Right renal cortex interstitium (tissue), 3 donors: ENCODE results near the gene NDUFV1. TPM values are rescaled to one million over a fixed set of nuclear protein-coding genes. Genes with fewer than 3 reads are reported as not detected.
"Not testable (repeated sequence)": the region's sequence is repeated elsewhere in the genome, so short reads cannot be mapped to it uniquely, and the experiment has no call there.

Experiments used
- DNase-seq, 3 donors: peaks; one replicate each; pipeline ENCODE4 v3.0.0-alpha.2; 2013; ENCODE audit warnings: low read depth in 3 of 3, low spot score in 2 of 3
- polyA plus RNA-seq, 3 donors: library from polyadenylated mRNA; unstranded; fragments of 120-200 nt; gene quantifications; one replicate each; pipeline ENCODE4 v1.2.1, GENCODE V29; 2013; ENCODE audit not compliant: insufficient read length in 3 of 3

NDUFV1 gene
- polyA plus RNA-seq, 3 donors: 149 to 153 (median 149) TPM

DNA sequence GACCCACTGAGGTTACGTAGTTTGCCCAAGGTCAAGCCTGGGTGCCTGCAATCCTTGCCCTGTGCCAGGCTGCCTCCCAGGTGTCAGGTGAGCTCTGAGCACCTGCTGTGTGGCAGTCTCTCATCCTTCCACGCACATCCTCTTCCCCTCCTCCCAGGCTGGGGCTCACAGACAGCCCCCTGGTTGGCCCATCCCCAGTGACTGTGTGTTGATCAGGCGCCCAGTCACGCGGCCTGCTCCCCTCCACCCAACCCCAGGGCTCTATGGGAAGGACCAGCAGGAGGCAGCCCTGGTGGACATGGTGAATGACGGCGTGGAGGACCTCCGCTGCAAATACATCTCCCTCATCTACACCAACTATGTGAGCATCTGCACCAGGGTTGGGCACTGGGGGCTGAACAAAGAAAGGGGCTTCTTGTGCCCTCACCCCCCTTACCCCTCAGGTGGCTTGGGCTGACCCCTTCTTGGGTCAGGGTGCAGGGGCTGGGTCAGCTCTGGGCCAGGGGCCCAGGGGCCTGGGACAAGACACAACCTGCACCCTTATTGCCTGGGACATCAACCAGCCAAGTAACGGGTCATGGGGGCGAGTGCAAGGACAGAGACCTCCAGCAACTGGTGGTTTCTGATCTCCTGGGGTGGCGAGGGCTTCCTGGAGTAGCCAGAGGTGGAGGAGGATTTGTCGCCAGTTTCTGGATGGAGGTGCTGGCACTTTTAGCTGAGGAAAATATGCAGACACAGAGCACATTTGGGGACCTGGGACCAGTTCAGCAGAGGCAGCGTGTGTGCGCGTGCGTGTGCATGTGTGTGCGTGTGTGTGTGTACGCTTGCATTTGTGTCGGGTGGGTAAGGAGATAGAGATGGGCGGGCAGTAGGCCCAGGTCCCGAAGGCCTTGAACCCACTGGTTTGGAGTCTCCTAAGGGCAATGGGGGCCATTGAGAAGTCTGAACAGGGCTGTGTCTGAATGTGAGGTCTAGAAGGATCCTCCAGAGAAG is 21.6 kb upstream of the NDUFV1 start:
- no peak for DNase-seq

DNA sequence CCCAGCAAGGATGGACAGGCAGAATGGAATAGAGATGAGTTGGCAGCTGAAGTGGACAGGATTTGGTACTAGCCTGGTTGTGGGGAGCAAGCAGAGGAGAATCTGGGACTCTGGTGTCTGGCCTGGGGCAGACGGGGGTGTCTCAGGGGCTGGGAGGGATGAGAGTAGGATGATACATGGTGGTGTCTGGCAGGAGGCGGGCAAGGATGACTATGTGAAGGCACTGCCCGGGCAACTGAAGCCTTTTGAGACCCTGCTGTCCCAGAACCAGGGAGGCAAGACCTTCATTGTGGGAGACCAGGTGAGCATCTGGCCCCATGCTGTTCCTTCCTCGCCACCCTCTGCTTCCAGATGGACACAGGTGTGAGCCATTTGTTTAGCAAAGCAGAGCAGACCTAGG is 20.8 kb upstream of the NDUFV1 start:
- no peak for DNase-seq

DNA sequence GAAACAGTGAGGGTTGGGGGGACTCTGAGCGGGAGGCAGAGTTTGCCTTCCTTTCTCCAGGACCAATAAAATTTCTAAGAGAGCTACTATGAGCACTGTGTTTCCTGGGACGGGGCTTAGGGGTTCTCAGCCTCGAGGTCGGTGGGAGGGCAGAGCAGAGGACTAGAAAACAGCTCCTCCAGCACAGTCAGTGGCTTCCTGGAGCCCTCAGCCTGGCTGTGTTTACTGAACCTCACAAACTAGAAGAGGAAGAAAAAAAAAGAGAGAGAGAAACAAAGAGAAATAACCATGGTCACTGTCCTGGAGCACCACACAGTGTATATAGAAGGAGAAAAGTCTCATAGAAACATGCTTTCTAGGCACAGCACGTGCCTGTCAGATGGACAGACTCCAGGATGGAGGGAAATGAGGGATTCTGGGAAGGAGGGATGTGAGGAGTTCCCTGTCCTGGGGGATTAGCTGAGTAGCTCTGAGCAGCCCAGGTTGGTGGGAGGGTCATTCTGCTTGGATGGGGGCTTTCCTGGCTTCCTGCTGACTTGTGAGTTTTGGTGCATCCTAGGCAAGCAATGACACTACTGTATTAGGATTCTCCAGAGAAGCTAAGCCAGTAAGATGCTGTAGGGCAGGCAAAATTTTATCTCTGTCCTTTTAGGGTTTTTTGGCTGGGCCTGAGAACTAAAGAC is 20.0 kb upstream of the NDUFV1 start:
- no peak for DNase-seq

DNA sequence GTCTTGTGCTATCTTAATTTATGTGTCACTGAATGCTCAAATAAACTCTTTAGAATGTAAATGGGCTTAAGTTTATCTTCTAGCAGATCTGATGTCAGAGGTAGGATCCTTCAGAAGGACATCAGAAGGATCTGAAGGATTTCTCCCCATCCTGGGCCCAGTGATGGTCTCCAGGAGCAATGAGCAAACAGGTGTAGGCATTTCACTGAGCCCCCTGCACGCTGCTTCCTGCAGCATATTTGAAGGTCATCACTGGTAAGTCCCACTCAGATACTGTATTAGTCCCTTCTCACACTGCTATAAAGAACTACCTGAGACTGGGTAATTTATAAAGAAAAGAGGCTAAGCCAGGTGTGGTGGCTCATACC is 18.6 kb upstream of the NDUFV1 start:
- DNase-seq: no peak

DNA sequence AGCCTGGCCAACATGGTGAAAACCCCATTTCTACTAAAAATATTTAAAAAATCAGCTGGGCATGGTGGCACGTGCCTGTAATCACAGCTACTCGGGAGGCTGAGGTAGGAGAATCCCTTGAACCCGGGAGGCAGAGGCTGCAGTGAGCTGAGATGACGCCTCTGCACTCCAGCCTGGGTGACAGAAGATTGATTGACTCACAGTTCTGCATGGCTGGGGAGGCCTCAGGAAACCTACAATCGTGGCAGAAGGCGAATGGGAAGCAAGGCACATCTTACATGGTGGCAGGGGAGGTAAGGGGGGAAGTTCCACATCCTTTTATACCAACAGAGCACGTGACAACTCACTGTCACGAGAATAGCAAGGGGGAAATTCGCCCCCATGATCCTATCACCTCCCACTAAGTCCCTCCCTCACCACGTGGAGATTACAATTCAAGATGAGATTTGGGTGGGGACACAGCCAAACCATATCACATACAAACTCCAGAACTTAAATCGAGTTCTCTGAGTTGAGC is 17.8 kb upstream of the NDUFV1 start:
- not testable (repeated sequence) for DNase-seq

DNA sequence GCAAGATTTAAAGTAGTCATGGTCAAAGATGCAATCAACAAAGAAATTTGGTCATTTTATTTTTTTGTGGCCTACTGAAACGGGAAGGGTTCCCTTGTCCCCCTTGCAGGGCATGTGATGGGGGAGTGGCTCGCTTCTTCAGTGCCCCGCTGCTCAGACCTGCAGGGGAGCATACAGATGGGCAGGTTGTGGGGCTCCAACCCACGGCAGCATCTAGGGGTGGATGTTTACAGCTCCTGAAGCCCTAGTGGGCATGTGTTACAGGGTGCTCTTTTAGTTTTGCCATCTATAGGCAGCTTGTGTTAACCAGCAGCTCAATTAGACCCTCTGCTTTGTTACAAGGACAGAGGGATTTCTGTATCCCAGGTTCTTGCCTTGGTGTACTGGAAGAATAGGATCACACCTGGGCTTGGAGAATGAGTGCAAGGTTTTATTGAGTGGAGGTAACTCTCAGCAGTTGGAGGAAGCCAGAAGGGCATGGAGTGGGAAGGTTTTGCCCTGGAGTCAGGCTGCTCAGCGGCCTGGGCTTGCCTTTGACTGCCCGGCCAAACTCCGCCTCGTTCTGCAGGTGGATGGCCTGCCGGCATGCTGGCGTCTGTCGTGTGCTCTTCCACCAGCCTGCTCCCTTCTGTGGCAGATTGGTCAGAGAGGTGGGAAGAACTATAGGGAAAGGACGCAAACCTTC is 13.7 kb upstream of the NDUFV1 start:
- no peak for DNase-seq

DNA sequence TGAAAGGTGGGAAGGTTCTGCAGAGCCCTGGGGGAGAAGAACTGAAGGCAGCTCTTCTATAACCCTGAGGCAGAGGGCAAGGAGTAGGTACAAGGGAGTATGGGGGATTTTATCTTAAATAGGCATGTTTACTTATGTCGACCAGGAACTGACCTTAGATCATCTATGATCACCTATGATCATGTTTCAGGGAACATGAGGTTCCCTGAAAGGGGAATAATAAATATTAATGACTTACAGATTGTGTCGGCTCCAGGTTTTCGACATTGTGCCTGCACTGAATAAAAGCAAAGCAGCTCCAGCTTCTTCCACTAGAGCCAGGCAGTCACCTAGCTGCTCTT is 13.2 kb upstream of the NDUFV1 start:
- no peak for DNase-seq

DNA sequence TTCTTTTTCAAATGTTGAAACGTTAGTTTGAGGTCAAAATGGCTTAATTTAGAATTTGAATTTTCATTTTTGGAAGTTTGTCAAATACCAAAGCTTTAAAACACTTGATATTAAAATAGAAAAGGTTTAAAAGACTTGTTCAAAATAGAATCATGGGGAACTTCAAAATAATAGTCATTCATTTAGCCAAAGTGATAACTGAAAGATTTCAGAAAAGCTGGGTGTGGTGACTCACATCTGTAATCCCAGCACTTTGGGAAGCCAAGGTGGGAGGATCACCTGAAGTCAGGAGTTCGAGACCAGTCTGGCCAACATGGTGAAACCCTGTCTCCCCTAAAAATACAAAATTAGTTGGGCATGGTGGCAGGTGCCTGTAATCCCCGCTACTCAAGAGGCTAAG is 12.3 kb upstream of the NDUFV1 start:
- no peak for DNase-seq

DNA sequence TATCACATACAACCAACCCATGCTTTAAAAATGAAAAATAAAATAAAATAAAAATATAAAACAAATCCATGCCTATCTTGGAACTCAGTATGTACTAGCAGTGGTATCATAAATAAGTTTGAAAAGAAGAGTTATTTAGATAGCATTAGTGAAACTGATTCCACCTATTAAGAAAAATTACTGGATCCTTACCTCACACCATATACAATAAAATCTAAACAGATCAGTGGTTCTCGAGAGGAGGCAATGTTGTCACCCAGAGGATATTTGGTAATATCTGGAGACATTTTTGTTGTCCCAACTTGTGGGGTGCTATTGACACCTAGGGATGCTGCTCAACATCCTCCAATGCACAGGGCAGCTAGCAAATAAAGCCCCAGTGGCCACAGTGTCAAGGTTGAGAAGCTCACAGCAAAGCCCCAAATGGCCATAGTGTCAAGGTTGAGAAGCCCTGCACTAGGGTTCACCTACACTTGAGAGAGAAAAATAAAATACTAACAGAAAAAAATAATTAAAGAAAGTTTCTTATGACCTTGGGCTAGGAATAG is 9.9 kb upstream of the NDUFV1 start:
- no peak for DNase-seq

DNA sequence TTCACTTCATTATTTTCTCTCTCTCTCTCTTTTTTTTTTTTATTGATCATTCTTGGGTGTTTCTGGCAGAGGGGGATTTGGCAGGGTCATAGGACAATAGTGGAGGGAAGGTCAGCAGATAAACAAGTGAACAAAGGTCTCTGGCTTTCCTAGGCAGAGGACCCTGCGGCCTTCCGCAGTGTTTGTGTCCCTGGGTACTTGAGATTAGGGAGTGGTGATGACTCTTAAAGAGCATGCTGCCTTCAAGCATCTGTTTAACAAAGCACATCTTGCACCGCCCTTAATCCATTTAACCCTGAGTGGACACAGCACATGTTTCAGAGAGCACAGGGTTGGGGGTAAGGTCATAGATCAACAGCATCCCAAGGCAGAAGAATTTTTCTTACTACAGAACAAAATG is 9.3 kb upstream of the NDUFV1 start:
- not testable (repeated sequence) for DNase-seq

DNA sequence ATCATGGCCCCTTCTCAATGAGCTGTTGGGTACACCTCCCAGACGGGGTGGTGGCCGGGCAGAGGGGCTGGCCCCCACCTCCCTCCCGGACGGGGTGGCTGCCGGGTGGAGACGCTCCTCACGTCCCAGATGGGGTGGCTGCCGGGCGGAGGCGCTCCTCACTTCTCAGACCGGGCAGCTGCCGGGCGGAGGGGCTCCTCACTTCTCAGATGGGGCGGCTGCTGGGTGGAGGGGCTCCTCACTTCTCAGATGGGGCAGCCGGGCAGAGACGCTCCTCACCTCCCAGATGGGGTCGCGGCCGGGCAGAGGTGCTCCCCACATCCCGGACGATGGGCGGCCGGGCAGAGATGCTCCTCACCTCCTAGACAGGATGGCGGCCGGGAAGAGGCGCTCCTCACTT is 8.8 kb upstream of the NDUFV1 start:
- not testable (repeated sequence) for DNase-seq

DNA sequence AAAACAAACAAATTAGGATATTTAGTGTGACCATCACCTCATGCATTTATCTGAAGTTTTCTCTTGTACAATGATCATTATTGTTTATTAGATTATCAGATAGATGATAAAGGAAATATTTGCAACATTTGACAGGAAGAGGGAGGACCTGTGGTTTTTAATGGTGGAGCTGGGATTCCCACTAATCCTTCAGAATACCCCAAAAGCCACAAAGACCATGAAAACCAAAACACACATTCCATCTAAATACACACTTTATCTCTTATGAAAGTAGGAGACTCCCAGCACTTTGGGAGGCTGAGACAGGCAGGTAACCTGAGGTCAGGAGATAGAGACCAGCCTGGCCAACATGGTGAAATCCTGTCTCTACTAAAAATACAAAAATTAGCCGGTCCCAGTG is 7.6 kb upstream of the NDUFV1 start:
- DNase-seq: no peak

DNA sequence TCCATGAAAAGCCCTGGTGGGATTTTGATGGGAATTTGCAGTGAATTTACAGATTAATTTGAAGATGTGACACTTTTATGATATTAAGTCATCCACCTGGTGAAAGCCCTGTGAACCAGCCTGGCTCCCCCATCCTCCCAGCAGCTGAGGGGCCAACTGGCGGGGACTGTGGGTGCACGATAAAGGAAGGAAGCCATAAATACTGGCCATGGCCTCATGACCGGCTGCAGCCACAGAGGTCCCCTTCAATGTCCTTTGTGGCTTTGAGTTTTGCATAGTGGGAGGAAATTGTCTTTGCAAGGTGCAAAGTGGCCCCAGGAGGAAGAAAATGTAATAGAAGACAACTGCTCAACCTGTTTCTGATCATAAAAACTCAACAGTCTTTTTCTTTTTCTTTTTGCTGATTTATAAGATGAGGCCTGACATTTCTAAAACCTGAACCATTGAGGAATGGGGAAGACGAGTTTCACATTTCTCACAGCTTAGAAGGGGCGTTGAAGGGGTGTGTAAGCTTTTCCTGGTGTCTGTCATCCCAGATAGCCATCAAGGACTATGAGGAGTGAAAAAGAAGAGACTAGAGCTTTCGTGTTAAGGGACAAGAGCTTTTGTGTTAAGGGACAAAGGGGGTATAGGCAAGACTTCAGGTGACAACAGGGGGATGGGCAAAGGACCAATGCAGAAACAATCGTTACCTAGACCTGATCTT is 6.3 kb upstream of the NDUFV1 start:
- no peak for DNase-seq

DNA sequence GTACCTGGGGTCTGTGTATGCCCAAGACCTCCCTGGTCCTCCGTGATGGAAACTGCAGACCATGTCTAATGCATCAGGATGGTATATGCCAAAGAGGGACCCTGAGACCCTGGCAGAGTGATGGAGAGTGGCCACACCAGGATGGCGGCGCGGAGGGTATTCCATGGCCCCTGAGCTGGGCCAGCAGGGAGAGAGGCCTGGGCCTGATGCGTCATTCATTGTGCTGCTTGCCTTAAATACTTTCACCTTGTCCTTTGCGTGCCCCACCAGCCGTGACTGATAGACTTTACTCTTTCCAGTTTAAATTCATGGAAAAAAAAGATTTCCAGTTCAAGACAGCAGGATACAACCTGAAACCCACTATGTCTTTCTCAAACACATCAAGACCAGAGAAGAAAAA is 5.6 kb upstream of the NDUFV1 start:
- no peak for DNase-seq

DNA sequence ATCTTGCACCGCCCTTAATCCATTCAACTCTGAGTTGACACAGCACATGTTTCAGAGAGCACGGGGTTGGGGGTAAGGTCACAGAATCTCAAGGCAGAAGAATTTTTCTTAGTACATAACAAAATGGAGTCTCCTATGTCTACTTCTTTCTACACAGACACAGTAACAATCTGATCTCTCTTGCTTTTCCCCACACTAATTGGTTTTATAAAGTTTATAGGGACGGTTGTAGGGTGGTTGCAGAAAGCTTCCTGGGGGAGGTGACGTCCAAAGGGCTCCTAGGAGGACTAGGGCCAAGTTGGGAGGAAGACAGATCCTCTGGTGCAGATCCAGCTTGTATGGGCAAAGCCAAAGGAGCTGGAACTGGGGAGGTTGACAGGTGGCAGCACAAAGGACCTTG is 2.6 kb upstream of the NDUFV1 start:
- DNase-seq: not testable (repeated sequence)

DNA sequence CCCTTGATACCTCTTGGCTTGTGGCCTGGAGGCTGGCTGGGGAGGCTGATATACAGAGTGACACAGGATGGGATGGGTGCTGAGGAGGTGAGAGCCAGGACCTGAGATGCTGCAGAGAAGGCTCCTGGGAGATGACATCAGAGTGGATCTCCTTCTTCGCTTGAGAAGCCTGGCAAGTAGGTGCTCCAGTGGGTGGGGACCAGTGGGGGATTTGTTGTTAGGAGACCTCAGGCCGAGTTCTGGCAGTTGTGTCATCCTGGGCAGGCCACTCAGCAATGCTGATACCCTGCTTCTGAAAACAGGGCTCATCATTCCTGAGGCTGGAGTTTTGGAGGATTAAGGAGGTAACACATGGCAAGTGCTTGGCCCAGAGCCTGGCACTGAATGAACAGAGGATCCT is 1.9 kb upstream of the NDUFV1 start:
- no peak for DNase-seq

DNA sequence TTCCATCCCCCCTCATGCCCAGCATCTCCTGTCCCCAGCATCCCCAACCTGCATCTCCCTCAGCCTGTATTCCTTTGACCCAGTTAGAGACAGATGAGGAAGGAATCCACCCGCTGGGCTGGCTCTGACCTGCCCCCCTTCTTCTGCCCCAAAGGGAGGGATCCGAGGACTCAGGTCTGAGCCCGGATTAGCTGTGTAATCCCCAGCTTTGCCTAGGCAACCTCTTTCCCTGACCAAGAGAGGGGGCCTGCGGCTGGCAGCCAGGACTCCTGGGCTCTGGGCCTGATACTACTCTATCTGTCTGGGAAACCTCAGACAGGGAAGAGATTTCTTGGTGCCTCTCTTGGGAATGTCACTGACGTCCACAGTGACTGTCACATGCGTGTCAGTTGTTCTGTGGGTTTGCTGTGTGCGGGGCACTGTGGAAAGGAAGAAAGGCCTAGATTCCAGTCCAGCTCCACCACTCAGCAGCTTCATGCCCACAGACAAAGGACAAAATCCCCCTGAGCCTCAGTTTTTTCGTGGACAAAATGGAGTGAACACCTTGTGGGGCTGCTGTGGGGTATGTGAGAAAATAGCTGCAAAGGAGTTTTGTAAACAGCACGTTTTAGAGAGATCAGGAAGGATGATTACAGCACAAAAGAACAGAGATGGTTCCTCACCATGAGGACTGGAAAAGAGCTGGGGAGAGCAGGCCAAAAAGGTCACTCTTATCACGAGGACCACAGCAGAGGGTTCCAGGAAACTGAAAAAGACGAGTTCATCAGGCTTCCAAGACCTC is 1.3 kb upstream of the NDUFV1 start:
- DNase-seq: no peak

DNA sequence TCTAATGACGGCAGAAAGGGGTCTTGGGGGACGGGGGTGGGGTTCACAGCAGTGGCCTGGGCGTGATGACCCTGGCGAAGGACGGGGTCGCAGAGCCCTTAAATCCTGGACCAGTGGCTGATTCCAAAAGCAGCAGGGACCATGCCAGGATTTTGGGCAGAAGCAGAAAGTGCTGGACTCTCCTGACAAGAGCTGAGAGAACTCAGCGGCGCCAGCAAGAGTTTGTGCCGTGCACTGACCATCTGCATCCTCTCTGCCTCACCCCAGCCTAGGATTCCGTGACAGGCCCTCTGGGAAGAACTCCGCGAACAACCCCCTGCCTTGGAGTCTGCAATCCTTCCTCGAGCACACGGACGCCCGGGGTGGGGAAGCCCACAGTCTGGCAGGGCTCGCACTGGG is 644 bp upstream of the NDUFV1 start:
- no peak for DNase-seq

DNA sequence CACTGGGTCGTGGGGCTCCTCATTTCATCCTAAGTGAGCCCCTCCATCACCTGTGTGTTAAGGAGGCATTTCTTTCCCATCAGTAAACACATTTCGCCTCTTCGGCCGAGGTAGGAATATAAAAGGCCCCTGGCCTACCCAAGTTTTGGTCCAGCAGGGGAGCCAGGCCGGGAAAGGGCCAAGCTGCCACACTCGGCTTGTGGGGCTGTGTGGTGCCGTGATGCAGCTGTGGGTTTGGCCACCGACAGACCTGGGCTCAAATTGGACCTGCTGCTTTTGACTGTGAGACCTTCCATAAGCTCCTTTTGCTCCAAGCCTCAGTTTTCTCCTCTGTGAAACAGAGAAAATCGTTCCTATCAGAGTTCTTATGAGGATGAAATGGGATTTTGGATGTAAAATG is 771 bp downstream of the NDUFV1 start:
- DNase-seq: no peak

DNA sequence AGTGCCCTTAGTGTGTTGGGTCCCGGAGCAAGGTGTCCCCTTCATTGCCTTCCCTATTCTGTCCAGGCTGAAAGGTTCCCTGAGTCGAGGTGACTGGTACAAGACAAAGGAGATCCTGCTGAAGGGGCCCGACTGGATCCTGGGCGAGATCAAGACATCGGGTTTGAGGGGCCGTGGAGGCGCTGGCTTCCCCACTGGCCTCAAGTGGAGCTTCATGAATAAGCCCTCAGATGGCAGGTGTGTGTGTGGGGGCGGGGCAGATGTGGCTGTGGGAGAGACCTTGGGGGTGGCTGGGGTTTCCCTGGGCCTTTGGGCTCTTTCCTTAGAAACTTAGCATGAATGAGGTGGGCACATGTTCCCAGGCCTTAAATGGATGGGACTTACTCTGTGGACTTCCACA is 1.8 kb downstream of the NDUFV1 start:
- DNase-seq: no peak
